Endothelial cell of umbilical vein (primary cell): ENCODE measurements around the gene OTOP1. TPM values are rescaled to one million over a fixed set of nuclear protein-coding genes. Genes with fewer than 3 reads are reported as not detected.

Source experiments
- BruUV-seq: library from RNA; stranded (reverse); fragments of 400-500 nt; replicated peaks from 2 replicates; lab custom pipeline; 2021; lab: Mats Ljungman, UMichigan
- CTCF ChIA-PET: fragments of 300-600, 350-600 bp; sonication (Branson Sonifier 250); formaldehyde crosslinking; loops from one replicate; lab custom pipeline; 2021; ENCODE audit warnings: antibody characterized with exemption, inconsistent platforms; lab: Charles Lee
- POLR2A ChIA-PET: fragments of 300-600, 350-600 bp; sonication (Branson Sonifier 250); formaldehyde crosslinking; loops from one replicate; lab custom pipeline; 2021; ENCODE audit warnings: antibody characterized with exemption, inconsistent platforms; lab: Charles Lee
- DNase-seq: peaks from one replicate; pipeline ENCODE4 v3.0.0-alpha.2; 2011; ENCODE audit warnings: low read depth, low spot score
- FAIRE-seq: peaks from 2 replicates; lab custom pipeline; 2011; peaks lifted over from hg19 to GRCh38; lab: Jason Lieb, UNC
- H2AFZ ChIP-seq: 2 replicates; pipeline ENCODE4 v1.6.0; 2012; ENCODE audit warnings: low read depth, low read length, control low read depth, inconsistent platforms
- H3K27ac ChIP-seq: 2 replicates; pipeline ENCODE4 v1.5.1; 2011; ENCODE audit warnings: low read depth, mild to moderate bottlenecking, control low read depth, low read length, moderate library complexity; ENCODE audit not compliant: insufficient read depth
- H3K27me3 ChIP-seq, 2 experiments: 2 replicates each; pipeline versions ENCODE4 v1.6.0 to v1.6.1; 2011; ENCODE audit warnings: low read length in 2 of 2, mixed read lengths in 1 of 2; ENCODE audit not compliant: control insufficient read depth in 2 of 2, insufficient read depth in 2 of 2
- H3K36me3 ChIP-seq, 2 experiments: 2 replicates in 1 of 2; 3 replicates in 1 of 2; pipeline ENCODE4 v1.5.1; 2011; ENCODE audit warnings: low read length in 2 of 2, mild to moderate bottlenecking in 1 of 2, moderate library complexity in 1 of 2; ENCODE audit not compliant: control insufficient read depth in 2 of 2, insufficient read depth in 2 of 2; ENCODE audit errors: extremely low read depth in 1 of 2
- H3K4me1 ChIP-seq: 3 replicates; pipeline ENCODE4 v1.5.1; 2011; ENCODE audit warnings: mild to moderate bottlenecking, low read length; ENCODE audit not compliant: control insufficient read depth, insufficient read depth; ENCODE audit errors: extremely low read depth
- H3K4me2 ChIP-seq: 2 replicates; pipeline ENCODE4 v1.6.1; 2011; ENCODE audit warnings: low read length, control low read depth, mixed read lengths; ENCODE audit not compliant: insufficient read depth
- H3K4me3 ChIP-seq, 3 experiments: fragments of 200-600 bp in 1 of 3; sonication (generic), shearing (Covaris generic) in 1 of 3; replicated peaks in 1 of 3; 2 replicates each; pipeline ENCODE4 v1.5.1; 2011 to 2016; ENCODE audit warnings: control low read depth in 3 of 3, low read length in 3 of 3, mild to moderate bottlenecking in 2 of 3, inconsistent platforms in 1 of 3, low read depth in 1 of 3, moderate library complexity in 1 of 3; ENCODE audit not compliant: insufficient read depth in 1 of 3
- H3K79me2 ChIP-seq: 2 replicates; pipeline ENCODE4 v1.6.0; 2012; ENCODE audit warnings: low read length, inconsistent platforms; ENCODE audit not compliant: control insufficient read depth, insufficient read depth
- H3K9ac ChIP-seq: replicated peaks from 2 replicates; pipeline ENCODE3; 2011; ENCODE audit warnings: low read length, control low read depth; ENCODE audit not compliant: insufficient read depth; ENCODE audit errors: extremely low read depth
- H3K9me1 ChIP-seq: replicated peaks from 3 replicates; pipeline ENCODE4 v1.6.0; 2011; ENCODE audit warnings: mild to moderate bottlenecking, low read length; ENCODE audit not compliant: control insufficient read depth, insufficient read depth; ENCODE audit errors: extremely low read depth
- H3K9me3 ChIP-seq: replicated peaks from 2 replicates; pipeline ENCODE4 v1.5.1; 2012; ENCODE audit warnings: low read length, inconsistent platforms; ENCODE audit not compliant: control insufficient read depth, insufficient read depth
- H4K20me1 ChIP-seq: replicated peaks from 2 replicates; pipeline ENCODE3; 2011; ENCODE audit warnings: mild to moderate bottlenecking, low read length; ENCODE audit not compliant: control insufficient read depth, insufficient read depth; ENCODE audit errors: extremely low read depth
- EZH2 ChIP-seq: IDR thresholded peaks from 2 replicates; pipeline ENCODE4 v1.6.1; 2012; ENCODE audit warnings: borderline replicate concordance, low read depth, mild to moderate bottlenecking, moderate library complexity, low read length, inconsistent platforms; ENCODE audit not compliant: severe bottlenecking
- FOS ChIP-seq: IDR thresholded peaks from 2 replicates; pipeline ENCODE4 v1.6.1; 2011; ENCODE audit warnings: mild to moderate bottlenecking, low read length, moderate library complexity, borderline replicate concordance; ENCODE audit not compliant: insufficient read depth
- JUN ChIP-seq: IDR thresholded peaks from 2 replicates; pipeline ENCODE4 v1.6.1; 2011; ENCODE audit warnings: borderline replicate concordance, low read depth; ENCODE audit not compliant: insufficient read length, insufficient read depth
- MAX ChIP-seq: IDR thresholded peaks from 2 replicates; pipeline ENCODE4 v1.6.1; 2011; ENCODE audit not compliant: insufficient read depth, insufficient read length
- MYC ChIP-seq: IDR thresholded peaks from one replicate; pipeline ENCODE4 v1.6.1; 2011; ENCODE audit warnings: mild to moderate bottlenecking, low read depth, low read length
- POLR2A ChIP-seq: IDR thresholded peaks from 2 replicates; pipeline ENCODE4 v1.6.1; 2012; ENCODE audit warnings: low read depth, mild to moderate bottlenecking, control low read depth, low read length
- POLR2AphosphoS5 ChIP-seq: IDR thresholded peaks from 2 replicates; pipeline ENCODE4 v1.6.1; 2012; ENCODE audit warnings: low read depth, mild to moderate bottlenecking, control low read depth, low read length, moderate library complexity; ENCODE audit not compliant: insufficient read depth
- dilution Hi-C: fragments of 300-500 bp; cut with MboI; formaldehyde crosslinking; loops from one replicate; pipeline ENCODE4 v1.15.0; 2019; ENCODE audit warnings: low sequenced_read_pairs; ENCODE audit not compliant: extremely low pct_ligation_motif_present
- intact Hi-C: fragments of 100-400 bp; cut with micrococcal nuclease; formaldehyde crosslinking; loops from one replicate; pipeline ENCODE4 v1.10.0; 2022
- polyA plus RNA-seq, 4 experiments: library from polyadenylated mRNA; depleted of rRNA in 3 of 4; stranded (reverse) in 3 of 4; unstranded in 1 of 4; fragments of >200 nt; gene quantifications; 2 replicates each; pipeline versions ENCODE4 v1.2.1 to v1.2.3, GENCODE V29; 2011 to 2012; ENCODE audit warnings: missing spikeins in 1 of 4
- total RNA-seq: library from RNA; stranded (reverse); gene quantifications from 2 replicates; pipeline ENCODE4 v1.2.3, GENCODE V29; 2021

The OTOP1 gene
- total and polyA plus RNA-seq, 2 donors (not counting 3 experiments of a cell fraction or from before 2014, with no cell fraction given), result not detected

GRCh38 chr4:4268776-4269175, 42.0 kb upstream of the OTOP1 start:
- TF ChIP-seq EZH2 (no peak), FOS (no peak), MAX (no peak)

GRCh38 chr4:4267981-4268380, 41.3 kb upstream of the OTOP1 start:
- POLR2A ChIA-PET, result no interaction called here
- Histone ChIP-seq H3K9me3 (no peaks in the 10 kb centered on the region), H3K4me2 (peak overlapping the region; percentile 18), H3K79me2 (no peaks in the 10 kb centered on the region), H3K27me3 (no peaks in the 10 kb centered on the region), H3K36me3 (peaks cover 0 to 3% of the 10 kb centered on the region in 2 experiments), H3K27ac (no peak overlapping the region), H4K20me1 (no peaks in the 10 kb centered on the region), H3K9me1 (no peaks in the 10 kb centered on the region), H3K9ac (no peak overlapping the region), H2AFZ (no peak overlapping the region), H3K4me3 (no peak overlapping the region), H3K4me1 (peaks cover 25% of the 10 kb centered on the region)
- CTCF ChIA-PET, result interaction anchor here (0.7 to 2.2 kb wide), 6 partner anchors 8 to 240 kb away, joined by 3 to 5 read pairs (median 4); no protein-coding TSS in a partner anchor
- TF ChIP-seq EZH2 (no peak), MAX (peak; percentile 51), MYC (no peak), FOS (peak; percentile 46), JUN (no peak), POLR2A (no peak), POLR2AphosphoS5 (no peak)
- FAIRE-seq (no peak), DNase-seq (peak; percentile 26)
- dilution Hi-C loops (no loop called here), intact Hi-C loops (no loop called here)
- BruUV-seq, result no TSS peak

More at GRCh38 chr4:4268776-4269175, 42.0 kb upstream of the OTOP1 start:
- CTCF ChIA-PET, result interaction anchor here (1.3 to 2.2 kb wide), 3 partner anchors 9 to 66 kb away, joined by 4 to 5 read pairs (median 4); partner anchors contain the start of genes LYAR and ZBTB49
- no peaks in the 10 kb centered on the region for H3K27me3 ChIP-seq
- no peak overlapping the region for H3K9ac ChIP-seq
- no peak for FAIRE-seq
- no peaks in the 10 kb centered on the region for H3K79me2 ChIP-seq
- no peak overlapping the region for H3K4me3 ChIP-seq
- peaks cover 25% of the 10 kb centered on the region for H3K4me1 ChIP-seq
- dilution Hi-C loops (no loop called here), intact Hi-C loops (no loop called here)
- peaks cover 0 to 6% of the 10 kb centered on the region in 2 experiments for H3K36me3 ChIP-seq
- no peaks in the 10 kb centered on the region for H3K9me1 ChIP-seq
- POLR2A ChIA-PET, result no interaction called here
- H4K20me1 ChIP-seq, result no peaks in the 10 kb centered on the region
- no peak overlapping the region for H3K27ac ChIP-seq
- no TSS peak for BruUV-seq
- no peak overlapping the region for H2AFZ ChIP-seq
- no peak for DNase-seq
- no peaks in the 10 kb centered on the region for H3K9me3 ChIP-seq
- H3K4me2 ChIP-seq, result no peak overlapping the region
